Brain microvascular endothelial cell (primary cell): ENCODE measurements around the gene RPS16.

ENCODE experiments used
- DNase-seq: peaks from one replicate; pipeline ENCODE4 v3.0.0-alpha.2; 2020
- H3K27ac ChIP-seq: fragments of 250-450 bp; sonication (Bioruptor Pico); 2 replicates; pipeline ENCODE4 v1.5.1; 2020; ENCODE audit warnings: mild to moderate bottlenecking, moderate library complexity
- H3K27me3 ChIP-seq: fragments of 250-450 bp; sonication (Bioruptor Pico); replicated peaks from 2 replicates; pipeline ENCODE4 v1.5.1; 2020; ENCODE audit warnings: mild to moderate bottlenecking
- H3K36me3 ChIP-seq: fragments of 250-450 bp; sonication (Bioruptor Pico); replicated peaks from 2 replicates; pipeline ENCODE4 v1.5.1; 2020; ENCODE audit warnings: mild to moderate bottlenecking
- H3K4me3 ChIP-seq: 2 replicates; pipeline ENCODE4 v1.5.1; 2011; ENCODE audit warnings: low read depth, mild to moderate bottlenecking, control low read depth, low read length, moderate library complexity
- in situ Hi-C: cut with HindIII; loops from 2 replicates; pipeline ENCODE4 v1.10.0; 2017; ENCODE audit warnings: low sequenced_read_pairs, low pct_ligation_motif_present
- TF ChIP-seq, protein P1 (sequence below): IDR thresholded peaks from 2 replicates; pipeline ENCODE4 v1.5.1; 2011; ENCODE audit warnings: low read depth, mild to moderate bottlenecking, moderate library complexity, low read length, control low read depth, inconsistent platforms; ENCODE audit errors: missing control alignments

RPS16 gene

DNA sequence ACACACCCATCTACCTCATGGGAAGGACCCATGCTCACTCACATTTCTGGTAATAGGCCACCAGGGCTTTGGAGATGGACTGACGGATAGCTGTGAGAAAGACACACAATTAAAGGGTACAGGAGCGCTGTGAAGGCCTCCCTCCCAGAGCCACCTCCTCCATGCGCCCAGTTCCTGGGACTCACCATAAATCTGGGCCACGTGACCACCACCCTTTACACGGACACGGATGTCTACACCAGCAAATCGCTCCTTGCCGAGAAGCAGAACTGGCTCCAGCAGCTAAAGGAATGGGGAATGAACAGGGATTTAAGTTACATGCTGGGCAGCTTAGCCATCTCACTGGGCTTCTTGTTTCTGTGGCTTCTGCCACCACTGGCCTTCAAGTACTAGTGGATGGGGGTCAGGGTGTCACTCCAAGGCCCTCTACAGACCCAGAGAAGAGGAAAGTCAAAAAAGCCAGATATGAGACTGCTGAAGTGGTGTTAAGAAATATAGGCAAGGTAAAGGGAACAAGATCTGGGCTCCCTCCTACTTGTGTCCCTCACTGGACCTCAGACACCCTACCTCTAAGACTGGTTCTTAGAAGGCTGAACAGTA lies 2.2 kb downstream of the RPS16 start:
- in situ Hi-C loops: no loop called here
- Histone ChIP-seq H3K36me3 (peaks cover 35% of the 10 kb centered on the region), H3K27me3 (no peaks in the 10 kb centered on the region), H3K27ac (peak overlapping the region; percentile 99), H3K4me3 (peak overlapping the region; percentile 97)
- TF ChIP-seq, protein P1, sequence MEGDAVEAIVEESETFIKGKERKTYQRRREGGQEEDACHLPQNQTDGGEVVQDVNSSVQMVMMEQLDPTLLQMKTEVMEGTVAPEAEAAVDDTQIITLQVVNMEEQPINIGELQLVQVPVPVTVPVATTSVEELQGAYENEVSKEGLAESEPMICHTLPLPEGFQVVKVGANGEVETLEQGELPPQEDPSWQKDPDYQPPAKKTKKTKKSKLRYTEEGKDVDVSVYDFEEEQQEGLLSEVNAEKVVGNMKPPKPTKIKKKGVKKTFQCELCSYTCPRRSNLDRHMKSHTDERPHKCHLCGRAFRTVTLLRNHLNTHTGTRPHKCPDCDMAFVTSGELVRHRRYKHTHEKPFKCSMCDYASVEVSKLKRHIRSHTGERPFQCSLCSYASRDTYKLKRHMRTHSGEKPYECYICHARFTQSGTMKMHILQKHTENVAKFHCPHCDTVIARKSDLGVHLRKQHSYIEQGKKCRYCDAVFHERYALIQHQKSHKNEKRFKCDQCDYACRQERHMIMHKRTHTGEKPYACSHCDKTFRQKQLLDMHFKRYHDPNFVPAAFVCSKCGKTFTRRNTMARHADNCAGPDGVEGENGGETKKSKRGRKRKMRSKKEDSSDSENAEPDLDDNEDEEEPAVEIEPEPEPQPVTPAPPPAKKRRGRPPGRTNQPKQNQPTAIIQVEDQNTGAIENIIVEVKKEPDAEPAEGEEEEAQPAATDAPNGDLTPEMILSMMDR: no peak
- DNase-seq: no peak

DNA sequence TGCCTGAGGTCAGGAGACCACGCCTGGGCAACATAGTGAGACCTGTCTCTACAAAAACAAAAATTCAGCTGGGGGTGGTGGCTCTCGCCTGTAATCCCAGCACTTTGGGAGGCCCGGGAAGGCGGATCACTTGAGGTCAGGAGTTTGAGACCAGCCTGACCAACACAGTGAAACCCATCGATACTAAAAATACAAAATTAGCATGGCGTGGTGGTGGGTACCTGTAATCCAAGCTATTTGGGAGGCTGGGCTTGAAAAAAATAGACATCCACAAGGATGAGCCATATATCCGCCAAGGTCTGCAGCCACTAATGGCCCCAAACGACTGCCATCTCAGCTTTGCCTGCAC lies 3.1 kb downstream of the RPS16 start:
- no peak for DNase-seq
- Histone ChIP-seq H3K27ac (peak overlapping the region; percentile 99), H3K27me3 (no peaks in the 10 kb centered on the region), H3K36me3 (peaks cover 35% of the 10 kb centered on the region), H3K4me3 (no peak overlapping the region)
- in situ Hi-C loops: no loop called here
- TF ChIP-seq, protein P1: no peak

DNA sequence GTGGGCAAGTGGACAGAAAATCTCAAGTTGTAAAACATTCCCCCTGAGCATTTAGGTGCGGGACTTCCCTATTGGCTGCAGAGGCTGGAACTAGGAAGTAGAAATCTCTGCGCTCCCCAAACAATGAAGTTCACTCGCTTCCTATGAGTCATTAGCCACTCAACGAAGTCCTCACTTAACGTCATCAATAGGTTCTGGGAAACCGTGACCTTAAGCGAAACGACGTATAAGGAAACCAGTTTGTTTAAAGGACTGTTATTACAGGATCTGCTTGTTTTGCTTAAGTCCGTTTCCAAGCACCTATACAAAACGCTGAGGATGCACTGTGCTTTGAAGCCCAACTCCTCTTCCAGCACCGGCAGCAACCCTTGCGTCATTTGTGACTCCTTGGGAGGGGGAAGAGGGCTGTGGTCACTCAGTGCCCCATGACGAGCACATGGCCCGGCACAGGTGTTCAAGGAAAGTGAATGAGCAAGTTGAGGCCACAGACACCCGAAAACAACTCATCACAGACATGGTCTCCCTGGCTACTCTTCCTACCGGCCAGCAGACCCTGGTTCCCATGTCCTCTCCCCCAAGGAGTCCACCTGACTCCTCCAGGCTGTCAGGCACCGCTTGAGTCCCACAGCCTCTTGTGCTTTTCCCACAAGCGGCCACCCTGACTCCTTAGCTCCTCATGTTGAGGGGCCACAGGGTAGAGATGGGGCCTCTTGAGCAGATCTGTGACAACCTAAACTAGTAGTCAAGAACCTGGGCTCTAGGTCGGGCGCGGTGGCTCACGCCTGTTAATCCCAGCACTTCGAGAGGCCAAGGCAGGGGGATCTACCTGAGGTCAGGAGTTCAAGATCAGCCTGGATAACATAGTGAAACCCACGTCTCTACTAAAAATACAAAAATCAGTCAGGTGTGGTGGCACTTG lies 4.8 kb downstream of the RPS16 start:
- H3K4me3 ChIP-seq: peak overlapping the region; percentile 15
- in situ Hi-C loops: no loop called here
- H3K36me3 ChIP-seq: peaks cover 35% of the 10 kb centered on the region
- H3K27ac ChIP-seq: peak overlapping the region; percentile 99
- TF ChIP-seq, protein P1: no peak
- peak; percentile 99 for DNase-seq
- no peaks in the 10 kb centered on the region for H3K27me3 ChIP-seq

DNA sequence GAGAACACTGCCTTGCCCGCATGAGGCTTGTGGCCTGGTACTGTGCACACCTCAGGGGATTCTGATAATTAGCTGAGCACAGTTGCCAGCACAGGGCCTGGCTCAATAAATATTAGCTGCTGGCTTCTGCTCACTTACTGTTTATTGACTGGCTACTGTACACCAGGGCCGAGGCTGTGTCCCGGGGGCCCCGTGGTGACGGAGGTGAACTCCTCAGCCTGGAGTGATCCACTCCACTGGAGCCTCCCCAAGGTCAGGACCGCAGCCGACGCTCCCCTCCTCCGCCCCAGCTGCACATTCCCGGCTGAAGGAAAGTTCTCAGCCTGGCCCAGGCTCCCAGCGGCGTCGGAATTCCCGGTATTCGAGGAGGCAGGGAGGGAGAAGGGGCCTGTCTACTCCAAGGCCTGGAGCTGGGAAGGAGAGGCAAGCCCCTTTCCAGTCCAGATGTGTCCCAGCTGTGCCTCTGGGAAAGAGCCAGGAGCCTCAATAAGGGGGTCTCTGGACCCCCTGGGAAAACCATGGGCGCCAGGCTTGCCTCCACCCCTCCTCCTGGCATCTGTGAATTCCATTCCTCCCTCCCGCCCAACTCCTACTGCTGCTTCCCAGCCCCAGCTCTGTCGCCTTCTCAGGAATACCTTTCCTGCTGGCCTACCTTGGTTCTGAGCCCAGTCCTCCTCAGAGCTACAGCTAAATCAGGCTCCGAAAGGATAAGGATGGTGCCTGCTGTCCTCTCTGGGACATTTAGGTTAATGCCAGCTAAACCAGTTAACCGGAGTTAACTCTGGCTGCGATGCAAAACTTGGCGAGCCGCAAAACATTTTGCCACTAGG lies 7.3 kb downstream of the RPS16 start:
- in situ Hi-C loops: no loop called here
- Histone ChIP-seq H3K27ac (peak overlapping the region; percentile 99), H3K27me3 (no peaks in the 10 kb centered on the region), H3K4me3 (no peak overlapping the region), H3K36me3 (peaks cover 38% of the 10 kb centered on the region)
- peak; percentile 91 for DNase-seq
- TF ChIP-seq, protein P1: no peak

DNA sequence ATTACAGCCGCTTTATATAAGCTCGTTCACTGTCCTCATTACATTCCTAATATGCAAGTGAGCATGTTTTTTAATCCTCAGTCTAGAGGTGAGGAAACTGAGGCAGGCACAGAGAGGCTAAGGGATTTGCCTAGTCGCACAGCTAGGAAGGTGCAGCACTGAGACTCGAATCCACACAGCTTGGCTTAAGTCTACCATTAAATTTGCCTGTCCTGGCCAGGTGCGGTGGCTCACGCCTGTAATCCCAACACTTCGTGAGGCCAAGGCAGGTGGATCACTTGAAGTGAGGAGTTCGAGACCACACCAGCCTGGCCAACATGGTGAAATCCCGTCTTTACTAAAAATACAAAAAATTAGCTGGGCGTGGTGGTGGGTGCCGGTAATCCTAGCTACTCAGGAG lies 8.0 kb downstream of the RPS16 start:
- TF ChIP-seq, protein P1: no peak
- H3K27me3 ChIP-seq: no peaks in the 10 kb centered on the region
- no peak overlapping the region for H3K4me3 ChIP-seq
- no peak for DNase-seq
- in situ Hi-C loops: no loop called here
- peak overlapping the region; percentile 99 for H3K27ac ChIP-seq
- H3K36me3 ChIP-seq: peaks cover 38% of the 10 kb centered on the region
